Activated T-helper 1 cell treated with Interleukin-2 at 50 U/mL for 16 hours (primary cell): ENCODE measurements around the gene IL1RAPL1.

Source experiments
- DNase-seq: peaks from one replicate; pipeline ENCODE4 v3.0.0-alpha.2; 2020; ENCODE audit warnings: low read depth

The IL1RAPL1 gene

GRCh38 chrX:28586981-28587551, at the start of gene IL1RAPL1:
Gene IL1RAPL1 (plus strand): TSS chrX:28587446.
- DNase-seq, result no peak

GRCh38 chrX:28542791-28543190, 44.5 kb upstream of the IL1RAPL1 start:
- no peak for DNase-seq

GRCh38 chrX:28549838-28550237, 37.4 kb upstream of the IL1RAPL1 start:
- DNase-seq, result no peak

- no peak for DNase-seq
These were observed 36.8 kb upstream of the IL1RAPL1 start for GRCh38 chrX:28550331-28550872.

GRCh38 chrX:28552322-28552721, 34.9 kb upstream of the IL1RAPL1 start:
- DNase-seq, result no peak

- DNase-seq, result no peak
These were observed 34.1 kb upstream of the IL1RAPL1 start for GRCh38 chrX:28552882-28553829.

GRCh38 chrX:28576117-28576516, 11.1 kb upstream of the IL1RAPL1 start:
- DNase-seq, result no peak

- no peak for DNase-seq
These were observed 5.7 kb upstream of the IL1RAPL1 start for GRCh38 chrX:28581522-28581921.

- no peak for DNase-seq
These were observed 4.7 kb upstream of the IL1RAPL1 start for GRCh38 chrX:28582511-28582910.

- no peak for DNase-seq
These were observed 3.2 kb upstream of the IL1RAPL1 start for GRCh38 chrX:28584025-28584424.

GRCh38 chrX:28585767-28586166, 1.5 kb upstream of the IL1RAPL1 start:
- no peak for DNase-seq

GRCh38 chrX:28586286-28586685, 960 bp upstream of the IL1RAPL1 start:
- DNase-seq, result no peak

GRCh38 chrX:28589046-28589445, 1.8 kb downstream of the IL1RAPL1 start:
- no peak for DNase-seq

- DNase-seq, result no peak
These were observed 3.1 kb downstream of the IL1RAPL1 start for GRCh38 chrX:28590396-28590795.

- DNase-seq, result no peak
These were observed 4.3 kb downstream of the IL1RAPL1 start for GRCh38 chrX:28591542-28591941.

GRCh38 chrX:28595346-28595745, 8.1 kb downstream of the IL1RAPL1 start:
- DNase-seq, result no peak

GRCh38 chrX:28599957-28600356, 12.7 kb downstream of the IL1RAPL1 start:
- DNase-seq, result no peak

GRCh38 chrX:28609003-28609402, 21.8 kb downstream of the IL1RAPL1 start:
- no peak for DNase-seq

GRCh38 chrX:28609917-28610613, 22.8 kb downstream of the IL1RAPL1 start:
- no peak for DNase-seq

- DNase-seq, result no peak
These were observed 23.5 kb downstream of the IL1RAPL1 start for GRCh38 chrX:28610746-28611145.

- DNase-seq, result no peak
These were observed 26.3 kb downstream of the IL1RAPL1 start for GRCh38 chrX:28613558-28613957.

GRCh38 chrX:28625223-28625622, 38.0 kb downstream of the IL1RAPL1 start:
- DNase-seq, result no peak

GRCh38 chrX:28626515-28626914, 39.3 kb downstream of the IL1RAPL1 start:
- DNase-seq, result no peak
